Measurements from ENCODE around the gene PDE7B.
"Not testable (repeated sequence)": the region's sequence is repeated elsewhere in the genome, so short reads cannot be mapped to it uniquely, and the experiment has no call there.

The PDE7B gene

DNA sequence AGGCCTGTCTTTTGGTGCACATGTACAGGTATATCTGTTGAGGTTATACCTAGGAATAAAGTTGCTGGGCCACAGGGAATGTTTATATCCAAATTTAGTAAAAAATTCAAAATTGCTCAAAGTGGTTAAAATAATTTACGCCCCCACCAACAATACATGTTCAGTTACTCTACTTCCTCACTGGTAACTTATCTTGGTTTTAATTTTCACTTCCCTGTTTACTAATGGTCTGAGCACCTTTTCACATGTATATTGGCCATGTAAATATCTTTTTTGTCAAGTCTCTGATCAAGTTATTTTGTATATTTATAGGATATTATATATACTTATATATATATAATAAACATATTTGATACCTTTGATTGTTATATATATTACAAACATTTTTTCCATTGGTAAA lies 9.7 kb downstream of the PDE7B start:
- no peak overlapping the region for H3K4me3 ChIP-seq (ENCODE audit: low read length)

DNA sequence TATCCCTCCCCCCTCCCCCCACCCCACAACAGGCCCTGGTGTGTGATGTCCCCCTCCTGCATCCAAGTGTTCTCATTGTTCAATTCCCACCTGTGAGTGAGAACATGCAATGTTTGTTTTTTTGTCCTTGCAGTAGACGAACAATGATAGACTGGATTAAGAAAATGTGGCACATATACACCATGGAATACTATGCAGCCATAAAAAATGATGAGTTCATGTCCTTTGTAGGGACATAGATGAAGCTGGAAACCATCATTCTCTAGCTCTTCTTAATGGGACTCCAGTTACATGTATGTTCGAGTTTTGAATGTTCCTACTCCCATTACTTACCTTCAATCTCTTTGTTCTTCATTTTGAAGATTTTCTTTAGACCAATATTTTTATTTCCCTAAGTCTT lies 13.4 kb downstream of the PDE7B start:
- not testable (repeated sequence) for H3K9ac ChIP-seq (ENCODE audit: low read length); DNase-seq; H3K9me2 ChIP-seq (replicated peaks; ENCODE audit: insufficient read depth, low read length); H2AFZ ChIP-seq (ENCODE audit: low read length); H3K4me3 ChIP-seq (ENCODE audit: low read length); H3K27me3 ChIP-seq (replicated peaks; ENCODE audit: insufficient read depth, low read length); H3K9me3 ChIP-seq (replicated peaks; ENCODE audit: insufficient read depth, low read length); H3K4me1 ChIP-seq (ENCODE audit: low read length); H4K20me1 ChIP-seq (ENCODE audit: insufficient read depth, low read length); H3K27ac ChIP-seq (ENCODE audit: low read length); H3K79me2 ChIP-seq (ENCODE audit: low read length); H3F3A ChIP-seq (ENCODE audit: insufficient read depth, low read length); H3K4me2 ChIP-seq (ENCODE audit: low read depth, low read length); H3K36me3 ChIP-seq (replicated peaks; ENCODE audit: insufficient read depth, low read length)

More for the DNA sequence above, 9.7 kb downstream of the PDE7B start:
- no peaks in the 10 kb centered on the region for H3K9me2 ChIP-seq (replicated peaks; ENCODE audit: insufficient read depth, low read length)
- H3K27ac ChIP-seq (ENCODE audit: low read length) = no peak overlapping the region
- no peaks in the 10 kb centered on the region for H3K79me2 ChIP-seq (ENCODE audit: low read length)
- no peak for DNase-seq
- no peaks in the 10 kb centered on the region for H3F3A ChIP-seq (ENCODE audit: insufficient read depth, low read length)
- no peaks in the 10 kb centered on the region for H3K4me1 ChIP-seq (ENCODE audit: low read length)
- H2AFZ ChIP-seq (ENCODE audit: low read length) = no peak overlapping the region
- TF ChIP-seq EZH2 (optimal IDR thresholded peaks at IDR 0.05; ENCODE audit: low read depth, low read length) (no peak), EZH2phosphoT487 (IDR thresholded peaks at IDR 0.05; ENCODE audit: low read length) (no peak), CTCF (IDR thresholded peaks at IDR 0.05; ENCODE audit: low read length) (no peak)
- no peaks in the 10 kb centered on the region for H4K20me1 ChIP-seq (ENCODE audit: insufficient read depth, low read length)
- H3K36me3 ChIP-seq (replicated peaks; ENCODE audit: insufficient read depth, low read length) = no peaks in the 10 kb centered on the region
- H3K9me3 ChIP-seq (replicated peaks; ENCODE audit: insufficient read depth, low read length) = no peaks in the 10 kb centered on the region
- H3K4me2 ChIP-seq (ENCODE audit: low read depth, low read length) = no peak overlapping the region
- H3K9ac ChIP-seq (ENCODE audit: low read length) = no peak overlapping the region
- H3K27me3 ChIP-seq (replicated peaks; ENCODE audit: insufficient read depth, low read length) = no peaks in the 10 kb centered on the region

DNA sequence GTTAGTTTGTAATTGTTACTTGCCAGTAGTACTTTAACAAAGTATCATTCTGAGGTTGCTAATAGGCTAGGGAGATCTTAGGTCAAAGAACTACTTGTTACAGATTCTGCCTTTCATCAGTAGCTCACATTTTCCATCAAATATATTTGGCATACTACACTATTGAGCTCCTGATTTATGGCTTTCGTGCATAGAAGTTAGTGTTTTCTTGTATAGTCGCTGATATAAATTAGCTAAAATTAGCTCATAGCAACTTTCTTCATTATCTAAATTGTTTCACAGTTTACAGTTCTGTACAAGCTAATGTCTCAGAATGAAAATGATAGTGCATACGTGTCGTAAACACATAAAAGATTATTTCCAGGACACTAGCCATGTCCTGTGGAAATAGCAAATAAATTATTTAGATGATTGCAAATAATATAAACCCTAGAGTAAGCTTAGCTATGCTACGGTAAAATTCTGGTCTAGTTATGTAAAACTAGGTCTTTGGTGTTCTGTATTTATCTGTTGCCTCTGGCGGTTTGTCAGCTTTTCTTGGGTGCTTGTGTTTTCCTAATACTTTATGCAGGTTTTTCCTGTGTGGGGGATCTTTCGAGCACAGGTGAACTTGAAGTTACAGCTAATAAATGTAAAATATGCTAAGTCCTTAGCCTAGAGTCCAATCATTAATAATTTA lies 15.1 kb downstream of the PDE7B start:
- no peak overlapping the region for H3K4me3 ChIP-seq (ENCODE audit: low read length)
- no peak overlapping the region for H3K27ac ChIP-seq (ENCODE audit: low read length)
- no peaks in the 10 kb centered on the region for H3K9me3 ChIP-seq (replicated peaks; ENCODE audit: insufficient read depth, low read length)
- H3K27me3 ChIP-seq (replicated peaks; ENCODE audit: insufficient read depth, low read length) = no peaks in the 10 kb centered on the region
- no peak for TF ChIP-seq EZH2 (optimal IDR thresholded peaks at IDR 0.05; ENCODE audit: low read depth, low read length)
- TF ChIP-seq CTCF (IDR thresholded peaks at IDR 0.05; ENCODE audit: low read length) = no peak
- TF ChIP-seq EZH2phosphoT487 (IDR thresholded peaks at IDR 0.05; ENCODE audit: low read length) = no peak
- H3K9ac ChIP-seq (ENCODE audit: low read length) = no peak overlapping the region
- DNase-seq = no peak
- H3K4me2 ChIP-seq (ENCODE audit: low read depth, low read length) = no peak overlapping the region
- H3F3A ChIP-seq (ENCODE audit: insufficient read depth, low read length) = no peaks in the 10 kb centered on the region
- no peaks in the 10 kb centered on the region for H3K9me2 ChIP-seq (replicated peaks; ENCODE audit: insufficient read depth, low read length)
- no peak overlapping the region for H2AFZ ChIP-seq (ENCODE audit: low read length)
- no peaks in the 10 kb centered on the region for H3K36me3 ChIP-seq (replicated peaks; ENCODE audit: insufficient read depth, low read length)
- H4K20me1 ChIP-seq (ENCODE audit: insufficient read depth, low read length) = no peaks in the 10 kb centered on the region
- H3K79me2 ChIP-seq (ENCODE audit: low read length) = no peaks in the 10 kb centered on the region
- H3K4me1 ChIP-seq (ENCODE audit: low read length) = no peaks in the 10 kb centered on the region

- Histone ChIP-seq H3K4me3 (ENCODE audit: low read length) (no peak overlapping the region), H3K27me3 (replicated peaks; ENCODE audit: insufficient read depth, low read length) (no peaks in the 10 kb centered on the region), H3K36me3 (replicated peaks; ENCODE audit: insufficient read depth, low read length) (no peaks in the 10 kb centered on the region), H4K20me1 (ENCODE audit: insufficient read depth, low read length) (no peaks in the 10 kb centered on the region), H3K9ac (ENCODE audit: low read length) (no peak overlapping the region), H3K9me3 (replicated peaks; ENCODE audit: insufficient read depth, low read length) (no peaks in the 10 kb centered on the region), H3K79me2 (ENCODE audit: low read length) (no peaks in the 10 kb centered on the region), H3K4me1 (ENCODE audit: low read length) (no peaks in the 10 kb centered on the region), H2AFZ (ENCODE audit: low read length) (no peak overlapping the region), H3K4me2 (ENCODE audit: low read depth, low read length) (no peak overlapping the region), H3F3A (ENCODE audit: insufficient read depth, low read length) (no peaks in the 10 kb centered on the region), H3K27ac (ENCODE audit: low read length) (no peak overlapping the region), H3K9me2 (replicated peaks; ENCODE audit: insufficient read depth, low read length) (no peaks in the 10 kb centered on the region)
- no peak for TF ChIP-seq CTCF (IDR thresholded peaks at IDR 0.05; ENCODE audit: low read length)
- no peak for TF ChIP-seq EZH2phosphoT487 (IDR thresholded peaks at IDR 0.05; ENCODE audit: low read length)
- no peak for TF ChIP-seq EZH2 (optimal IDR thresholded peaks at IDR 0.05; ENCODE audit: low read depth, low read length)
- no peak for DNase-seq
These were observed 15.8 kb downstream of the PDE7B start for GRCh38 chr6:135867332-135867731.

Data from MM.1S (cell line).